Keratinocyte (primary cell): Measurements from ENCODE around the gene SNTB2. TPM values are rescaled to one million over a fixed set of nuclear protein-coding genes. Genes with fewer than 3 reads are reported as not detected.

Source experiments
- DNase-seq: peaks from one replicate; pipeline ENCODE4 v3.0.0-alpha.2; 2011; ENCODE audit warnings: low read depth, missing footprints, low spot score
- FAIRE-seq: peaks from 2 replicates; lab custom pipeline; 2011; peaks lifted over from hg19 to GRCh38; lab: Jason Lieb, UNC
- H2AFZ ChIP-seq: 2 replicates; pipeline ENCODE4 v1.6.0; 2012; ENCODE audit warnings: low read length, control low read depth, inconsistent platforms; ENCODE audit not compliant: control insufficient read depth
- H3K27ac ChIP-seq: 2 replicates; pipeline ENCODE4 v1.5.1; 2011; ENCODE audit warnings: low read length; ENCODE audit not compliant: control insufficient read depth, insufficient read depth
- H3K27me3 ChIP-seq: 3 replicates; pipeline ENCODE4 v1.6.0; 2011; ENCODE audit warnings: low read length; ENCODE audit not compliant: control insufficient read depth, insufficient read depth; ENCODE audit errors: extremely low read depth
- H3K36me3 ChIP-seq, 2 experiments: 2 replicates in 1 of 2; 3 replicates in 1 of 2; pipeline ENCODE4 v1.5.1; 2011; ENCODE audit warnings: low read length in 2 of 2, mild to moderate bottlenecking in 1 of 2; ENCODE audit not compliant: control insufficient read depth in 2 of 2, insufficient read depth in 2 of 2; ENCODE audit errors: extremely low read depth in 1 of 2
- H3K4me1 ChIP-seq: 3 replicates; pipeline ENCODE4 v1.5.1; 2011; ENCODE audit warnings: low read length; ENCODE audit not compliant: control insufficient read depth, insufficient read depth; ENCODE audit errors: extremely low read depth
- H3K4me2 ChIP-seq: 3 replicates; pipeline ENCODE4 v1.6.0; 2011; ENCODE audit warnings: low read depth, low read length; ENCODE audit not compliant: control insufficient read depth, insufficient read depth; ENCODE audit errors: extremely low read depth
- H3K4me3 ChIP-seq, 3 experiments: fragments of 200-600 bp in 1 of 3; sonication (generic) in 1 of 3; 2 replicates in 2 of 3; 3 replicates in 1 of 3; pipeline ENCODE4 v1.5.1; 2011 to 2016; ENCODE audit warnings: low read length in 3 of 3, mild to moderate bottlenecking in 3 of 3, control low read depth in 2 of 3, inconsistent platforms in 1 of 3, low read depth in 1 of 3, mixed read lengths in 1 of 3, mixed run types in 1 of 3, moderate library complexity in 1 of 3; ENCODE audit not compliant: control insufficient read depth in 2 of 3, insufficient read depth in 2 of 3; ENCODE audit errors: extremely low read depth in 1 of 3
- H3K79me2 ChIP-seq: 2 replicates; pipeline ENCODE4 v1.6.0; 2012; ENCODE audit warnings: low read length; ENCODE audit not compliant: control insufficient read depth, insufficient read depth
- H3K9ac ChIP-seq: 3 replicates; pipeline ENCODE4 v1.6.0; 2011; ENCODE audit warnings: low read length; ENCODE audit not compliant: control insufficient read depth, insufficient read depth; ENCODE audit errors: extremely low read depth
- H3K9me1 ChIP-seq: 3 replicates; pipeline ENCODE4 v1.6.0; 2011; ENCODE audit warnings: low read length; ENCODE audit not compliant: control insufficient read depth, insufficient read depth; ENCODE audit errors: extremely low read depth
- H3K9me3 ChIP-seq: 2 replicates; pipeline ENCODE4 v1.5.1; 2012; ENCODE audit warnings: low read depth, low read length; ENCODE audit not compliant: control insufficient read depth
- H4K20me1 ChIP-seq: 3 replicates; pipeline ENCODE4 v1.6.0; 2011; ENCODE audit warnings: low read length; ENCODE audit not compliant: control insufficient read depth, insufficient read depth; ENCODE audit errors: extremely low read depth
- CTCF ChIP-seq, 3 experiments: IDR thresholded peaks in 1 of 3; conservative IDR thresholded peaks in 1 of 3; optimal IDR thresholded peaks in 1 of 3; 2 replicates in 2 of 3; 3 replicates in 1 of 3; pipeline versions ENCODE3 to v1.5.1; 2011; ENCODE audit warnings: low read length in 3 of 3, mild to moderate bottlenecking in 3 of 3, moderate library complexity in 2 of 3, control low read depth in 1 of 3, inconsistent platforms in 1 of 3; ENCODE audit not compliant: insufficient read depth in 2 of 3; ENCODE audit errors: extremely low read depth in 1 of 3
- EZH2 ChIP-seq: IDR thresholded peaks from one replicate; pipeline ENCODE4 v1.6.1; 2012; ENCODE audit warnings: inconsistent platforms, mild to moderate bottlenecking, low read length, moderate library complexity
- dilution Hi-C: fragments of 300-500 bp; cut with MboI; formaldehyde crosslinking; loops from one replicate; pipeline ENCODE4 v1.7.0; 2020; ENCODE audit warnings: low sequenced_read_pairs; ENCODE audit not compliant: extremely low pct_ligation_motif_present
- polyA plus RNA-seq, 5 experiments: library from polyadenylated mRNA; depleted of rRNA in 3 of 5; stranded (reverse) in 3 of 5; stranded (forward) in 1 of 5; unstranded in 1 of 5; fragments of >200 nt; gene quantifications; 1 replicate in 1 of 5; 2 replicates in 3 of 5; 3 replicates in 1 of 5; pipeline versions ENCODE4 v1.2.1 to v1.2.3, GENCODE V29; 2011 to 2012; ENCODE audit warnings: missing spikeins in 2 of 5, low read depth in 1 of 5, low replicate concordance in 1 of 5

Gene SNTB2
- polyA plus RNA-seq, 1 donor (not counting 4 experiments of a cell fraction or from before 2014, with no cell fraction given), result 15.9 TPM

GRCh38 chr16:69267633-69268032, 80.7 kb downstream of the SNTB2 start:
- TF ChIP-seq EZH2 (no peak), CTCF (optimal IDR thresholded peaks at IDR 0.05 in 1 of 3, IDR thresholded peaks at IDR 0.05 in 1 of 3, conservative IDR thresholded peaks at IDR 0.05 in 1 of 3; ENCODE audit: extremely low read depth in 1 of 3, insufficient read depth in 2 of 3, low read length in 3 of 3) (no peak)
- no peak overlapping the region for H3K27ac ChIP-seq
- H4K20me1 ChIP-seq, result no peaks in the 10 kb centered on the region
- H3K9ac ChIP-seq, result no peak overlapping the region
- no peak overlapping the region for H2AFZ ChIP-seq
- DNase-seq, result no peak
- dilution Hi-C loops, result no loop called here
- no peaks in the 10 kb centered on the region for H3K79me2 ChIP-seq
- H3K36me3 ChIP-seq, result no peaks in the 10 kb centered on the region
- no peaks in the 10 kb centered on the region for H3K9me1 ChIP-seq
- no peak overlapping the region for H3K4me3 ChIP-seq
- no peak overlapping the region for H3K4me2 ChIP-seq
- no peaks in the 10 kb centered on the region for H3K27me3 ChIP-seq
- H3K9me3 ChIP-seq, result no peaks in the 10 kb centered on the region
- H3K4me1 ChIP-seq, result no peaks in the 10 kb centered on the region
- no peak for FAIRE-seq

- Histone ChIP-seq H3K4me2 (no peak overlapping the region), H3K36me3 (no peaks in the 10 kb centered on the region), H3K9me1 (no peaks in the 10 kb centered on the region), H3K4me3 (no peak overlapping the region), H3K79me2 (no peaks in the 10 kb centered on the region), H3K27ac (no peak overlapping the region), H3K4me1 (no peaks in the 10 kb centered on the region), H3K9me3 (no peaks in the 10 kb centered on the region), H2AFZ (no peak overlapping the region), H3K27me3 (no peaks in the 10 kb centered on the region), H4K20me1 (no peaks in the 10 kb centered on the region), H3K9ac (no peak overlapping the region)
- TF ChIP-seq EZH2, result no peak
- no peak for TF ChIP-seq CTCF (optimal IDR thresholded peaks at IDR 0.05 in 1 of 3, IDR thresholded peaks at IDR 0.05 in 1 of 3, conservative IDR thresholded peaks at IDR 0.05 in 1 of 3; ENCODE audit: extremely low read depth in 1 of 3, insufficient read depth in 2 of 3, low read length in 3 of 3)
- DNase-seq (no peak), FAIRE-seq (no peak)
- dilution Hi-C loops, result no loop called here
Observed at GRCh38 chr16:69270395-69270794, 83.4 kb downstream of the SNTB2 start.
